ENCODE results near the gene CLEC1A.
"Not testable (repeated sequence)": the region's sequence is repeated elsewhere in the genome, so short reads cannot be mapped to it uniquely, and the experiment has no call there.

GRCh38 chr12:10026666-10027065 is 72.1 kb downstream of the CLEC1A start:
- TF ChIP-seq POLR2A, CTCF (IDR thresholded peaks at IDR 0.05): not testable (repeated sequence)

All from vagina (tissue), 2 donors.